HG03175 (cell line): Measurements from ENCODE around the gene NME7.
A peak's percentile ranks its signal among the peaks of the same experiment; 100 is the strongest.
"Not testable (repeated sequence)": the region's sequence is repeated elsewhere in the genome, so short reads cannot be mapped to it uniquely, and the experiment has no call there.

ENCODE experiments used
- ATAC-seq: cut with Tn5 transposase; IDR thresholded peaks from one replicate; pipeline ENCODE4 v1.9.1; 2021; ENCODE audit warnings: mild to moderate bottlenecking, moderate library complexity; ENCODE audit not compliant: unreplicated experiment

NME7 gene

DNA sequence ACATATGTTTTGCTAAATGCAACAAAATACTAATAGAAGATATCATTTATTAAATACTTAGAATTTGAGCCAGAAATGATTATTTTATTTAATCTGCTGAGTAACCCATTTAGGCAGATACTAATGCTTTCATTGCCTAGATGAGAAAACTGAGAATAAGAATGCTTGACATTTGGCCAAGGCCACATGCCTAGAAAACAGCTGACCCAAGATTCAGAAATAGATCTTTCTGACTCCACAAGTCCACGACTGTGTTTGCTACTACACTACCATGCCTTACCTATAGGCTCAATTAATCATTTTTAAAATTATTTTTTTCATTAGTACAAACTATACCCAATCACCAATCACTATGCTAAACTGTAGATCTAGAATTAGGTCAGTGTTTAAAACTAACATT, 131.5 kb downstream of the NME7 start:
- no peak for ATAC-seq

GRCh38 chr1:169235568-169235967, 132.0 kb downstream of the NME7 start:
- no peak for ATAC-seq

DNA sequence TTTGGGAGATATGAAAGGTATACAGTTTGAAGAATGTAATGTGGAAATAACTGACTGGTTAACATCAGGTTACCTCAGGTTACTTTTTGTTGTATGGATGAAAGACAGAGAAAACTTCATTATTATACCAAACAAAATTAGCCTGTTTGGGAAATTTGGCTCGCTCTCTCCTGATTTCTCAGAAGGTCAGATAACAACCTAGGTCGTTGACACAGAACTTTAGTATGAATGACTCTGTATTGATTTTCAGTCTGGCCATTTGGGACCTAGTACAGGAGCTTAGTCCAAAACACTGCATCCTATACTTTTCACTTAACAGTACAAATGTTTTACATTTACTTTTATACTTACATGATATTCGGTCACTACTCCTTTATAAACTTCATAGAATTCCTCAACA, 132.8 kb downstream of the NME7 start:
- ATAC-seq, result no peak

GRCh38 chr1:169217636-169218035, 150.0 kb downstream of the NME7 start:
- ATAC-seq, result peak; percentile 50

- no peak for ATAC-seq
Observed at GRCh38 chr1:169214598-169214997, 153.0 kb downstream of the NME7 start.

GRCh38 chr1:169212088-169212487, 155.5 kb downstream of the NME7 start:
- no peak for ATAC-seq

GRCh38 chr1:169207797-169208520, 159.6 kb downstream of the NME7 start:
- ATAC-seq, result no peak

GRCh38 chr1:169204157-169204556, 163.4 kb downstream of the NME7 start:
- no peak for ATAC-seq

- no peak for ATAC-seq
Observed at GRCh38 chr1:169202791-169203665, 164.6 kb downstream of the NME7 start.

GRCh38 chr1:169201084-169201619, 166.4 kb downstream of the NME7 start:
- no peak for ATAC-seq

DNA sequence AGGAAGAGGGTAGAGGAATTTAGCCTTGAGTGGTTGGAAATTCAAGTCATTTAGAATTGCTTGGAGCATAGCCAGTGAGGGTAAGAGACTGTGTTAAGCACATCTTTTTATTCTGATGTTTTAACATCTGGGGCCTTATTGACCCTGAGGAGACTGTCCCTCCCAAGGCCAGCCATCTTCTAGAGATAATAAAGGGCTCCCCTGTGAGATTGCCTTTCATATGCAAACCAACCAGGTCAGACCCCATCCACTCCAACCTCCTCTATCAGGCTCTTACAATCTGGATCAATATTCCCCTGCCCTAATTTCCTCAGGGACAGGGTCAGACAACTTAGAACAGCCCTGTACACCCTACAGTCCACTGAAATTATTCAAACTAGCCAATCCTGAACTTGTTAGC, 167.3 kb downstream of the NME7 start:
- ATAC-seq, result no peak

- no peak for ATAC-seq
Observed at GRCh38 chr1:169196581-169196980, 171.0 kb downstream of the NME7 start.

- ATAC-seq, result no peak
Observed at GRCh38 chr1:169196161-169196560, 171.4 kb downstream of the NME7 start.

GRCh38 chr1:169193191-169193850, 174.3 kb downstream of the NME7 start:
- no peak for ATAC-seq

DNA sequence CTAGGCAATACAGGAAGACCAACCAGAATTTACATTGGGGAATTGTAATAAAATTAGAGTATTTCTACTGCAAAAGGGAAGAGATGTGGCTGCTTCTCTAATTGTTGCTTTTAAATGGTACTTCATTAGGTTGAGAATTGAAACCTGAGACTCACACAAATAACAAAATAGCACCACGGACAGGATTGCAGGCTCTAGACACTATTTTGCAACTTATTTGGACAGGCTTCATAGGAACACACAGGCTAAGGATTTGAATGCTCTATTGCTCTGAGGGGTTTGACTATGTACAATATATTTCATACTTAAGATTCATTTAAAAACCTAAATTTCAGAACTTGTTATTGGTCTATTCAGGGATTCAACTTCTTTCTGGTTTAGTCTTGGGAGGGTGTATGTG, 181.5 kb downstream of the NME7 start:
- ATAC-seq, result no peak

DNA sequence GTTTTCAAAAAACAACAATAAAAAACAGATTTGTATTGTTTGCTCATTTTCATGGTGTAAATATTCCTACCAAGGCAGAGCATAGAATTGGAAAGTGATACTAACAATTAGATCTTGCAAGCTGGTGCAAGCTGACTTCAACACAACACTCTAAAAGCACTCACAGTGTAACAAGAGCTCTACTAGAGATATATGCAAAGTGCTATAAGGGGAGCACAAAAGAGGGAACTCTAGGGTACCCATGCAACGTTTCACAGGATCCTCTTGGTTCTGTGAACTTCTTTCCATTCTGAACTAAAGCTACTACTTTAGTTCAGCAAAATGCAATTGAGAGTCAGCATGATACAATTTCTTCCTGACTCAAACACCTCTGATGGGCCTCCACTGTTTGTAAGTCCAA, 182.8 kb downstream of the NME7 start:
- ATAC-seq, result no peak

GRCh38 chr1:169180174-169180573, 187.4 kb downstream of the NME7 start:
- ATAC-seq, result no peak

DNA sequence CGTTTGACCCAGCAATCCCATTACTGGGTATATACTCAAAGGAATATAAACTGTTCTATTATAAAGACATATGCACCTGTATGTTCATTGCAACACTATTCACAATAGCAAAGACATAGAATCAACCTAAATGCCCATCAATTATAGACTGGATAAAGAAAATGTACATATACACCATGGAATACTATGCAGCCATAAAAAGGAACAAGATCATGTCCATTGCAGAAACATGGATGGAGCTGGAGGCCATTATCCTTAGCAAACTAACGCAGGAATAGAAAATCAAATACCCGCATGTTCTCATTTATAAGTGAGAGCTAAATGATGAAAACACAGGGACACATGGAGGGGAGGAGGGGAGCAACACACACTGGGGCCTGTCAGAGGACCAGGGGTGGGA, 188.2 kb downstream of the NME7 start:
- ATAC-seq, result not testable (repeated sequence)

DNA sequence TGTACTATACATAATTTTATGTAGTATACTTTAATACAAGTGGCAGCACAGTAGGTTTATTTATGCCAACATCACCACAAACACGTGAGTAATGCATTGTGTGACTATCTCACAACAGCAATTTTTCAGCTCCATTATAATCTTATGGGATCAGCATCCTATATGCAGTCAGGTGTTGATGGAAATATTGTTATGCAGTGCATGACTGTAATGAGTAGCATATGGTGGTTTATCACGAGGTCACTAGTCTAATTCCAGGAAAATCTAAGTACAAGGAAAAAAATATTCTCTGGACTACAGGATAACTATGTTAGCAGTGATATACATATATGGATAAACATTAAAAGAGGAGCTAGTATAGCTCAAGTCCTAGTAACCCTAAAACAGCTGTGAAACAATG, 192.1 kb downstream of the NME7 start:
- no peak for ATAC-seq

DNA sequence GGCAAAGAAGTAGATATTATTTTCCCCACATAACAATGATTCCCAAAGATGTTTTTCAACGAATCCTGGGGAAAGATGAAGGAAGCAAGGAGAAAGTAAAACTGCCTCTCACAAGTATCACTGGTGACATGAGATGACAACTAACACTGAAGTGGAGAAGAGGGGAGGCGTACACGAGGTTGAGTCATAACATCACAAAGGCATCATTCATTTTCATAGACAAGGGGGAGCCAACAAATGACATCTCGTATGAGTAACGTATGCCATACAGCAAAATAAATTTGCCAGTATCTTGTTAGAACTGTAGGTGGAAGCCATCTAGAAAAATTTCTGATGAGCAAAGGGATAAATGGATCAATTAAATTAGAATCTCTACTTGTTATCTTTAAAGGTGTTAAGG, 204.5 kb downstream of the NME7 start:
- ATAC-seq, result no peak

GRCh38 chr1:169161496-169162194, 206.0 kb downstream of the NME7 start:
- ATAC-seq, result peak; percentile 83
